ENCODE data around the gene ANO1. TPM values are rescaled to one million over a fixed set of nuclear protein-coding genes. Genes with fewer than 3 reads are reported as not detected.

Gene ANO1
- total RNA-seq, 1 donor from 2014 or later: not detected

- Mint-ChIP-seq H3K27me3 (ENCODE audit: unreplicated experiment) (peaks cover 29% of the 10 kb centered on the region), H3K36me3 (ENCODE audit: unreplicated experiment) (no peaks in the 10 kb centered on the region), H3K4me3 (ENCODE audit: unreplicated experiment) (no peak overlapping the region), H3K27ac (ENCODE audit: unreplicated experiment) (no peak overlapping the region), H3K9me3 (ENCODE audit: unreplicated experiment) (no peaks in the 10 kb centered on the region), H3K4me1 (ENCODE audit: unreplicated experiment) (no peaks in the 10 kb centered on the region)
- TF ChIP-seq CTCF (IDR thresholded peaks at IDR 0.05): no peak
- DNase-seq (ENCODE audit: extremely low spot score, unreplicated experiment): no peak
Observed at GRCh38 chr11:70119502-70119901, 41.4 kb downstream of the ANO1 start.

- no peak overlapping the region for H3K27ac Mint-ChIP-seq (ENCODE audit: unreplicated experiment)
- no peaks in the 10 kb centered on the region for H3K9me3 Mint-ChIP-seq (ENCODE audit: unreplicated experiment)
- TF ChIP-seq CTCF (IDR thresholded peaks at IDR 0.05): no peak
- no peaks in the 10 kb centered on the region for H3K4me1 Mint-ChIP-seq (ENCODE audit: unreplicated experiment)
- H3K4me3 Mint-ChIP-seq (ENCODE audit: unreplicated experiment): no peak overlapping the region
- no peak for DNase-seq (ENCODE audit: extremely low spot score, unreplicated experiment)
- H3K36me3 Mint-ChIP-seq (ENCODE audit: unreplicated experiment): no peaks in the 10 kb centered on the region
- H3K27me3 Mint-ChIP-seq (ENCODE audit: unreplicated experiment): peaks cover 26% of the 10 kb centered on the region
Observed at GRCh38 chr11:70120674-70121073, 42.6 kb downstream of the ANO1 start.

- Mint-ChIP-seq H3K36me3 (ENCODE audit: unreplicated experiment) (no peaks in the 10 kb centered on the region), H3K27ac (ENCODE audit: unreplicated experiment) (no peak overlapping the region), H3K9me3 (ENCODE audit: unreplicated experiment) (no peaks in the 10 kb centered on the region), H3K4me3 (ENCODE audit: unreplicated experiment) (no peak overlapping the region), H3K27me3 (ENCODE audit: unreplicated experiment) (peaks cover 26% of the 10 kb centered on the region), H3K4me1 (ENCODE audit: unreplicated experiment) (peaks cover 4% of the 10 kb centered on the region)
- no peak for DNase-seq (ENCODE audit: extremely low spot score, unreplicated experiment)
- TF ChIP-seq CTCF (IDR thresholded peaks at IDR 0.05): no peak
Observed at GRCh38 chr11:70122490-70123198, 44.5 kb downstream of the ANO1 start.

GRCh38 chr11:70123711-70124110, 45.6 kb downstream of the ANO1 start:
- no peaks in the 10 kb centered on the region for H3K36me3 Mint-ChIP-seq (ENCODE audit: unreplicated experiment)
- peaks cover 14% of the 10 kb centered on the region for H3K4me1 Mint-ChIP-seq (ENCODE audit: unreplicated experiment)
- no peak overlapping the region for H3K4me3 Mint-ChIP-seq (ENCODE audit: unreplicated experiment)
- H3K9me3 Mint-ChIP-seq (ENCODE audit: unreplicated experiment): no peaks in the 10 kb centered on the region
- DNase-seq (ENCODE audit: extremely low spot score, unreplicated experiment): no peak
- no peak for TF ChIP-seq CTCF (IDR thresholded peaks at IDR 0.05)
- no peak overlapping the region for H3K27ac Mint-ChIP-seq (ENCODE audit: unreplicated experiment)
- H3K27me3 Mint-ChIP-seq (ENCODE audit: unreplicated experiment): peaks cover 26% of the 10 kb centered on the region

- Mint-ChIP-seq H3K9me3 (ENCODE audit: unreplicated experiment) (no peaks in the 10 kb centered on the region), H3K27ac (ENCODE audit: unreplicated experiment) (no peak overlapping the region), H3K27me3 (ENCODE audit: unreplicated experiment) (peaks cover 24% of the 10 kb centered on the region), H3K36me3 (ENCODE audit: unreplicated experiment) (no peaks in the 10 kb centered on the region), H3K4me3 (ENCODE audit: unreplicated experiment) (no peak overlapping the region), H3K4me1 (ENCODE audit: unreplicated experiment) (peaks cover 17% of the 10 kb centered on the region)
- no peak for DNase-seq (ENCODE audit: extremely low spot score, unreplicated experiment)
- no peak for TF ChIP-seq CTCF (IDR thresholded peaks at IDR 0.05)
Observed at GRCh38 chr11:70124321-70125000, 46.3 kb downstream of the ANO1 start.

Data from osteocyte (in vitro differentiated cells).